Measurements from ENCODE around the gene PI4KA.
A peak's percentile ranks its signal among the peaks of the same experiment; 100 is the strongest.

Gene PI4KA

DNA sequence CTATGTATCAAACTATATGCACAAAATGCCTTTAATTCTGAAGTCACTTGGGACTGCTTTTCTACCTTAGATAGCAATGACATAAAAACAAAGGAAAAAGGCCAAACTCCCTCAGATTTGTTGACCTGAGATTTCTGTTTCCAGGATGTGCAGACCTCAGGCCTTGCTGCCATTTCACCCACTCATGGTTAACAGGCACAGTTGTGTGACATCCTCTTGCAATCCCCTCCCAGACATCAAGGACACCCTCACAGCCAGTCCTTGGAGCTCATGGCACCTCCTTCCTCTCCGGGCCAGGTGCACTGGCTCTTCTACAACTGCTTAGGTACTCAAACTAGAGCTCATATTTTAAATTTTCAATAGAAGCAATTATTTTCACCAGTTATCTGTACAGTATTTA is 47.4 kb downstream of the PI4KA start:
- no peak overlapping the region for H3K4me3 ChIP-seq (ENCODE audit: low read depth, low read length)
- no peak for DNase-seq (ENCODE audit: low read depth)
- TF ChIP-seq MYC (IDR thresholded peaks at IDR 0.05; ENCODE audit: low read depth, low read length), result no peak

- no peak overlapping the region for H3K4me3 ChIP-seq (ENCODE audit: low read depth, low read length)
- no peak for DNase-seq (ENCODE audit: low read depth)
- TF ChIP-seq POLR2A (IDR thresholded peaks at IDR 0.05; ENCODE audit: extremely low read depth, insufficient read length) (no peak), CTCF (IDR thresholded peaks at IDR 0.05; ENCODE audit: low read depth, low read length) (no peak), MYC (IDR thresholded peaks at IDR 0.05; ENCODE audit: low read depth, low read length) (no peak)
- TF ChIP-seq, protein P1, sequence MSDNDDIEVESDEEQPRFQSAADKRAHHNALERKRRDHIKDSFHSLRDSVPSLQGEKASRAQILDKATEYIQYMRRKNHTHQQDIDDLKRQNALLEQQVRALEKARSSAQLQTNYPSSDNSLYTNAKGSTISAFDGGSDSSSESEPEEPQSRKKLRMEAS (IDR thresholded peaks at IDR 0.05; ENCODE audit: low read depth, low read length), result no peak
Measured at GRCh38 chr22:20810645-20811044, 48.0 kb downstream of the PI4KA start.

DNA sequence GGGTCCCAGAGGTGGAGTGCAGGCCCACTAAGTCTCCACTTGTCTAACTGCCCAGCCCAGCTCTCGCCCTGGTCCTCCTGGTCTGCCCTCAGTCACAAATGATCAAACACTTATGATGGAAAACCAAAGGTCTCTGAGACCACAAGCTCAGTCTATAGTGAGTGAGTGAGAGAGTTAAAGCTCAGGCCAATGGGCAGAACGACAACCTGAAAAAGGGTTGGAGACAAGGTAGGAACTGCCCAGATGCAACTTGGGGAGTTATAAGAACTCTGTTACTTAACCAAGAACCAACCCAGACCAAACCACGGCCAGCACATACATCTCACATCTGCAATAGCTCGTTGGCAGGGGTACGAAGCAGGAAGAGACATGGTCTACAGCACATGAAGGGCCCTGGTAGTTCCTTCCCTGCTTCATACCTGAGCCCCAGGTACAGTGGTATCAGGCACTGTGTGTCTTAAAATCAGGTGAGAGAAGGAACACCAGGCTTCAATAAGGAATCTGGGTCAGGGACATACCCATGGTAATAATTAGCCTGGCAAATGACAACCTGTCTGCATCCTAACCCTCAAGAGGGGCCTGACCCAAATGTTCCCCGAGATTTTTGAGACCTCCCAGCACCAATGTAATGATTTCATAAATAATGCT is 48.9 kb downstream of the PI4KA start:
- no peak for DNase-seq (ENCODE audit: low read depth)
- TF ChIP-seq, protein P1 (IDR thresholded peaks at IDR 0.05; ENCODE audit: low read depth, low read length), result no peak
- no peak for TF ChIP-seq CTCF (IDR thresholded peaks at IDR 0.05; ENCODE audit: low read depth, low read length)
- no peak for TF ChIP-seq POLR2A (IDR thresholded peaks at IDR 0.05; ENCODE audit: extremely low read depth, insufficient read length)
- TF ChIP-seq MYC (IDR thresholded peaks at IDR 0.05; ENCODE audit: low read depth, low read length), result no peak
- H3K4me3 ChIP-seq (ENCODE audit: low read depth, low read length), result no peak overlapping the region

GRCh38 chr22:20808844-20809243 is 49.8 kb downstream of the PI4KA start:
- no peak overlapping the region for H3K4me3 ChIP-seq (ENCODE audit: low read depth, low read length)
- DNase-seq (ENCODE audit: low read depth), result peak; percentile 80
- TF ChIP-seq MYC (IDR thresholded peaks at IDR 0.05; ENCODE audit: low read depth, low read length) (no peak), POLR2A (IDR thresholded peaks at IDR 0.05; ENCODE audit: extremely low read depth, insufficient read length) (no peak), CTCF (IDR thresholded peaks at IDR 0.05; ENCODE audit: low read depth, low read length) (no peak)
- TF ChIP-seq, protein P1 (IDR thresholded peaks at IDR 0.05; ENCODE audit: low read depth, low read length), result no peak

DNA sequence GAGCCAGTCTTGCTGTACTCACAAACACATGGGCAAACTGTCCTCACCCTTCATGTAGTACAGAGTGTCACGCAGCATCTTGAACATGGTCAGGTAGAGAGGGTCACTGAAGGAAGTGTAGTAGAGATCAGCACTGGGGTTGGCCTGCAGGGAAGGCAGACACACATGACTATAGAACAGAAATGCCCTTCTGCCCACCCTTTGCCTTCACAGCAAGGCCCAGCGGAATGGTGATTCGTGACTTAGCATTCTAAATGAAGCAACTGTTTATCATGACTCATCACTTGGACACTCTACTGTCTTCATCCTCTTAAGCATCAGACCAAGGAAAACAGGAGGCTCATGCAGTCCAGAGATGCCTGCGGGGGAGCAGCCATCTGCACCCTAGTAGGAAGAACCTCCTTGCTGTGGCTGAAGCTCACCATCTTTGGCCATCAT is 51.3 kb downstream of the PI4KA start:
- no peak overlapping the region for H3K4me3 ChIP-seq (ENCODE audit: low read depth, low read length)
- DNase-seq (ENCODE audit: low read depth), result peak; percentile 85
- TF ChIP-seq POLR2A (IDR thresholded peaks at IDR 0.05; ENCODE audit: extremely low read depth, insufficient read length) (no peak), MYC (IDR thresholded peaks at IDR 0.05; ENCODE audit: low read depth, low read length) (no peak), CTCF (IDR thresholded peaks at IDR 0.05; ENCODE audit: low read depth, low read length) (no peak)
- TF ChIP-seq, protein P1 (IDR thresholded peaks at IDR 0.05; ENCODE audit: low read depth, low read length), result no peak

GRCh38 chr22:20805972-20806471 is 52.6 kb downstream of the PI4KA start:
- no peak overlapping the region for H3K4me3 ChIP-seq (ENCODE audit: low read depth, low read length)
- TF ChIP-seq, protein P1 (IDR thresholded peaks at IDR 0.05; ENCODE audit: low read depth, low read length), result no peak
- TF ChIP-seq POLR2A (IDR thresholded peaks at IDR 0.05; ENCODE audit: extremely low read depth, insufficient read length) (no peak), CTCF (IDR thresholded peaks at IDR 0.05; ENCODE audit: low read depth, low read length) (no peak), MYC (IDR thresholded peaks at IDR 0.05; ENCODE audit: low read depth, low read length) (no peak)
- no peak for DNase-seq (ENCODE audit: low read depth)

Measured in NB4 (cell line).